LNCAP (cell line): ENCODE results near the gene ARF1.

Source experiments
- TF ChIP-seq, protein P1 (sequence below): fragments of 450-650 bp; IDR thresholded peaks from 2 replicates; pipeline ENCODE4 v1.5.1; 2017; ENCODE audit warnings: mild to moderate bottlenecking

ARF1 gene

DNA sequence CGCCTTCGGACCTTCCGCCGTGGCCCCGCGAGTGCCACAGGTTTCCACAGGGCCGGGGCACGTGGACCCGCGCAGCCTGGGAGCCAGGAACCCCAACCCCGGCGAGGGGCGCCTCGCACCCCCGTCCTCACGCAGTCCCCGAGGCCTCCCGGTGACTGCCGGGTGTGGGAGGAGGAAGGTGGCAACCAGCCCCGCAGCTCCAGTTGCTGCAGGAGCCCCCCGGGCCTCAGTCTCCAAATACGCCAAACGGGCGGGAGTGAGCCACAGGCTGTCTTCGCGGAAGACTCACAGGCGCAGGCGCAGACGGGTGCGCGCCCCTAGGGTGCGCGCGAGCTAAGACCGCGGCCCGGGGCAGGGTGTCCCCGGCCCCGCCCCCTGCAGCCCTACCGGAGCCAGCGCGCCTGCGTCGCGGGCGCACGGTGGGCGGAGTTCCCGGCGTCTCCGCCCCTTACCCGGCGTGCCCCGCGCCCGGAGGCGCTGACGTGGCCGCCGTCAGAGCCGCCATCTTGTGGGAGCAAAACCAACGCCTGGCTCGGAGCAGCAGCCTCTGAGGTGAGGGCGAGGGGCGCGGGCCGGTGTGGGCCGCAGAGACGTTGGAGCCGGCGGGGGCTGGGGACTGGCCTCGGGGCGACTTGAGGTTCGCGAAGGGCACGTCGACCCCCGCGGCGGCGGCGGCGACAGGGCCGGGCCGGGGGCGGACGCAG, at the start of gene ARF1:
TSS of gene ARF1 (plus strand) at position 495 of the 704 bp plus-strand sequence. CDS start 14,407 bp downstream, outside the sequence.
- TF ChIP-seq, protein P1, sequence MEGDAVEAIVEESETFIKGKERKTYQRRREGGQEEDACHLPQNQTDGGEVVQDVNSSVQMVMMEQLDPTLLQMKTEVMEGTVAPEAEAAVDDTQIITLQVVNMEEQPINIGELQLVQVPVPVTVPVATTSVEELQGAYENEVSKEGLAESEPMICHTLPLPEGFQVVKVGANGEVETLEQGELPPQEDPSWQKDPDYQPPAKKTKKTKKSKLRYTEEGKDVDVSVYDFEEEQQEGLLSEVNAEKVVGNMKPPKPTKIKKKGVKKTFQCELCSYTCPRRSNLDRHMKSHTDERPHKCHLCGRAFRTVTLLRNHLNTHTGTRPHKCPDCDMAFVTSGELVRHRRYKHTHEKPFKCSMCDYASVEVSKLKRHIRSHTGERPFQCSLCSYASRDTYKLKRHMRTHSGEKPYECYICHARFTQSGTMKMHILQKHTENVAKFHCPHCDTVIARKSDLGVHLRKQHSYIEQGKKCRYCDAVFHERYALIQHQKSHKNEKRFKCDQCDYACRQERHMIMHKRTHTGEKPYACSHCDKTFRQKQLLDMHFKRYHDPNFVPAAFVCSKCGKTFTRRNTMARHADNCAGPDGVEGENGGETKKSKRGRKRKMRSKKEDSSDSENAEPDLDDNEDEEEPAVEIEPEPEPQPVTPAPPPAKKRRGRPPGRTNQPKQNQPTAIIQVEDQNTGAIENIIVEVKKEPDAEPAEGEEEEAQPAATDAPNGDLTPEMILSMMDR = no peak

DNA sequence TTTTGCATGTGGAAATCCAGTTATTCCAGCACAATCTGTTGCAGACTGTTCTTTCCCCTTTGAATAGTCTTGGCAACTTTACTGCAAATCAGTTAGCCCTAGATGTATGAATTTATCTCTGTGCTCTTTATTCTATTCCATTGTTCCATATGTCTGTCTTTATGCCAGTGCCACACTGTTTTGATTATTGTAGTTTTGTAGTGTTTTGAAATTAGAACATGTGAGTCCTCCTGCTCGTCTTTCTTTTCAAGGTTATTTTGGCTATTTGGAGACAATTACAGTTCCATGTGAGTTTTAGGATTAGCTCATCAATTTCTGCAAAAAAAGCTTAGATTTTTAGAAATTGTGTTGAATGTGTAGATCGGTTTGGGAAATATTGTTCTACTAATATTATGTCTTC, 49.1 kb upstream of the ARF1 start:
- TF ChIP-seq, protein P1 = no peak

GRCh38 chr1:228034954-228035837, 47.3 kb upstream of the ARF1 start:
- TF ChIP-seq, protein P1 = no peak

- TF ChIP-seq, protein P1 = no peak
Measured at GRCh38 chr1:228035844-228036243, 46.7 kb upstream of the ARF1 start.

- TF ChIP-seq, protein P1 = no peak
Measured at GRCh38 chr1:228036701-228037231, 45.7 kb upstream of the ARF1 start.

DNA sequence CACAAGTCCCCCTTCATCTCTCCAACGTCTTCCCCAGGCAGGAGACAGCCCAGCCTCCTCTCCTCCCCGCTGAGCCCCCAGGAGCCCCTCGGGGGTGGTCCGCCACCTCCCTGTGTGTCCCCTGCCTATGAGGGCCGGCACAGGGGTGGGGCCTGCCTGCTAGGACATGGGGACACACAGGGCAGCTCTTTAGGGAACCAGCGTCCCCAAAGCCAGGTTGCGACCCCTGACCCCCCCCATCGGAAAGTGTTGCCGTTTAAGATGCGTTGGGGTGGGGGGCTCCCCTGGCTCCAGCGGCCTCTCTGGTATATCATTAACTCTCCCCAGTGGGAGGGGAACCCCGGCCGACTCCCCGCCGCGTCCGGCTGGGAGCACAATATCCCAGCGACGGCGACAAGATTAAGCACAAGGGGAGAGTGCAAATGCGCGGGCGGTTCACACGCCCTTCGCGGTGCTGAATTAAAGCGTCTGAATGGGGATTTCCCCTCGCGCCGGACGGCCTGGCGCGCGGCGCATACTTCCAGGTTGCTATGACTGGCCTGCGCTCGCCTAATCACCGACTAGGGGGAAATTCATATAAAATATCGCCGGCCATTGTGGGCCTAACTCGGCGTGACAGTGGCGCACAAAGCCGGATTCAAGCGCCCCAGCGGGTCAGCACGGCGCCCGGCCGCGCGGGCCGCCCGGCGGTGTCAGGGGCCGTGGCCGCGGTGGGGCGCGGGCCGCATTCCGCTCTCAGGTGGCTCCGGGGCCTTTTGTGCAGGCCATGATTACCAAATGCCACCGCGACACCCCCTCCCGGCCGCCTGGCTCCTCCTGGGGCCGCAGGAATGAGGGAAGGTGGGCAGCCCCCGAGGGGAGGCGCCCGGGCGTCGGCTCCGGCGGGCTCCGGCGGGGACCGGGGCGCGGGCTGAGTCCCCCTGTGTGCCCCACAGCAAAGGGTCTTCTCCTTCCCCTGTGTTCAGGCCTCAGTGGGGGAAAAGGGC, 44.8 kb upstream of the ARF1 start:
- TF ChIP-seq, protein P1 = no peak
